HepG2 (cell line): ENCODE data around the gene DLEC1. TPM values are rescaled to one million over a fixed set of nuclear protein-coding genes. Genes with fewer than 3 reads are reported as not detected.
"Not testable (repeated sequence)": the region's sequence is repeated elsewhere in the genome, so short reads cannot be mapped to it uniquely, and the experiment has no call there.

Experiments used
- ATAC-seq: fragments of 200-7000 bp; cut with Tn5 transposase; 3 replicates; pipeline ENCODE4 v1.9.1; 2020; ENCODE audit warnings: mild to moderate bottlenecking, moderate library complexity
- BruUV-seq: library from RNA; stranded (reverse); fragments of 400-500 nt; replicated peaks from 2 replicates; lab custom pipeline; 2021; lab: Mats Ljungman, UMichigan
- CTCF ChIA-PET: fragments of 300-600 bp; formaldehyde crosslinking; extraction: SDS; loops from one replicate; lab custom pipeline; 2021; ENCODE audit warnings: low total read pairs, inconsistent platforms, low intra/inter-chr PET ratio; lab: Yijun Ruan, JAX
- POLR2A ChIA-PET: fragments of 350-600 bp; sonication (Branson Sonifier 250); formaldehyde crosslinking; loops from one replicate; lab custom pipeline; 2020; ENCODE audit warnings: antibody characterized with exemption, inconsistent platforms; lab: Yijun Ruan, JAX
- DNase-seq: peaks from one replicate; pipeline ENCODE4 v3.0.0-alpha.2; 2015; ENCODE audit warnings: low spot score
- FAIRE-seq: peaks from 3 replicates; lab custom pipeline; 2011; peaks lifted over from hg19 to GRCh38; lab: Jason Lieb, UNC
- H2AFZ ChIP-seq: one replicate; pipeline ENCODE4 v1.6.1; 2011; ENCODE audit warnings: low read length, inconsistent platforms
- H3K27ac ChIP-seq: fragments of 300-600 bp; 3 replicates; pipeline ENCODE4 v1.8.0; 2011; ENCODE audit warnings: mixed run types, mild to moderate bottlenecking, mixed read lengths, low read length, inconsistent platforms; ENCODE audit not compliant: insufficient read depth; ENCODE audit errors: extremely low read length
- H3K27me3 ChIP-seq, 2 experiments: fragments of 200-600 bp in 1 of 2; 2 replicates in 1 of 2; 3 replicates in 1 of 2; pipeline versions ENCODE4 v1.6.0 to v1.8.0; 2011; ENCODE audit warnings: low read length in 2 of 2, mild to moderate bottlenecking in 2 of 2, moderate library complexity in 2 of 2, inconsistent platforms in 1 of 2; ENCODE audit not compliant: insufficient read depth in 2 of 2, control insufficient read depth in 1 of 2
- H3K36me3 ChIP-seq, 2 experiments: fragments of 200-600 bp in 1 of 2; replicated peaks in 1 of 2; 2 replicates in 1 of 2; 3 replicates in 1 of 2; pipeline versions ENCODE4 v1.5.1 to v1.8.0; 2011; ENCODE audit warnings: low read length in 2 of 2, inconsistent platforms in 1 of 2; ENCODE audit not compliant: insufficient read depth in 2 of 2, control insufficient read depth in 1 of 2
- H3K4me1 ChIP-seq: 2 replicates; pipeline ENCODE4 v1.5.1; 2012; ENCODE audit warnings: low read length, inconsistent platforms; ENCODE audit not compliant: insufficient read depth
- H3K4me2 ChIP-seq: 2 replicates; pipeline ENCODE4 v1.6.0; 2011; ENCODE audit warnings: low read depth, low read length, inconsistent platforms
- H3K4me3 ChIP-seq, 3 experiments: fragments of 200-600 bp in 1 of 3; sonication (generic), shearing (Covaris generic) in 1 of 3; replicated peaks in 1 of 3; 2 replicates each; pipeline ENCODE4 v1.5.1; 2011 to 2016; ENCODE audit warnings: low read length in 3 of 3, inconsistent platforms in 2 of 3, low read depth in 2 of 3, mild to moderate bottlenecking in 2 of 3, control low read depth in 1 of 3, mixed read lengths in 1 of 3; ENCODE audit not compliant: insufficient read depth in 1 of 3
- H3K79me2 ChIP-seq: one replicate; pipeline ENCODE4 v1.6.1; 2011; ENCODE audit warnings: low read length, inconsistent platforms; ENCODE audit not compliant: insufficient read depth
- H3K9ac ChIP-seq: 2 replicates; pipeline ENCODE4 v1.6.0; 2011; ENCODE audit warnings: mild to moderate bottlenecking, low read depth, low read length, inconsistent platforms; ENCODE audit not compliant: insufficient read depth
- H3K9me3 ChIP-seq: 2 replicates; pipeline ENCODE4 v1.5.1; 2012; ENCODE audit warnings: mild to moderate bottlenecking, low read length
- H4K20me1 ChIP-seq: 2 replicates; pipeline ENCODE4 v1.6.0; 2011; ENCODE audit warnings: inconsistent platforms, mild to moderate bottlenecking, low read length, moderate library complexity; ENCODE audit not compliant: insufficient read depth
- CENPT ChIP-seq: sonication (generic); formaldehyde crosslinking; IDR thresholded peaks from 2 replicates; pipeline ENCODE4 v1.8.0; 2022; ENCODE audit warnings: low read depth, mild to moderate bottlenecking, moderate library complexity, missing genetic modification reagents
- HNF4A ChIP-seq: sonication (generic); formaldehyde crosslinking; IDR thresholded peaks from 2 replicates; pipeline ENCODE4 v1.4.0; 2020; ENCODE audit warnings: missing genetic modification reagents
- HNF4G ChIP-seq, 2 experiments: sonication (generic) in 1 of 2; formaldehyde crosslinking in 1 of 2; IDR thresholded peaks; 2 replicates each; pipeline versions ENCODE4 v1.4.0 to v1.6.1; 2011 to 2020; ENCODE audit warnings: borderline replicate concordance in 2 of 2, low read depth in 2 of 2, mild to moderate bottlenecking in 2 of 2, low read length in 1 of 2, missing genetic modification reagents in 1 of 2, moderate library complexity in 1 of 2
- MTA1 ChIP-seq: sonication (generic); formaldehyde crosslinking; IDR thresholded peaks from 2 replicates; pipeline ENCODE4 v1.4.0; 2020; ENCODE audit warnings: missing genetic modification reagents, mild to moderate bottlenecking, borderline replicate concordance
- NFE2L2 ChIP-seq: fragments of 150-350 bp; IDR thresholded peaks from 2 replicates; pipeline ENCODE4 v1.6.1; 2014; ENCODE audit warnings: low read length
- RFX1 ChIP-seq: fragments of 450-650 bp; IDR thresholded peaks from 2 replicates; pipeline ENCODE4 v1.6.1; 2017
- SP140L ChIP-seq: sonication (generic); formaldehyde crosslinking; IDR thresholded peaks from 2 replicates; pipeline ENCODE4 v1.4.0; 2020; ENCODE audit warnings: missing genetic modification reagents, borderline replicate concordance
- TCF12 ChIP-seq, 2 experiments: fragments of 450-650 bp in 1 of 2; sonication (generic) in 1 of 2; formaldehyde crosslinking in 1 of 2; IDR thresholded peaks; 2 replicates each; pipeline versions ENCODE4 v1.6.1 to v1.8.0; 2017 to 2022; ENCODE audit warnings: antibody characterized with exemption in 1 of 2, mild to moderate bottlenecking in 1 of 2, missing genetic modification reagents in 1 of 2, moderate library complexity in 1 of 2
- ZNF564 ChIP-seq: sonication (generic); formaldehyde crosslinking; IDR thresholded peaks from 2 replicates; pipeline ENCODE4 v1.8.1; 2023; ENCODE audit warnings: mild to moderate bottlenecking, missing genetic modification reagents
- ZNF609 ChIP-seq: sonication (generic); formaldehyde crosslinking; IDR thresholded peaks from 2 replicates; pipeline ENCODE4 v1.4.0; 2020; ENCODE audit warnings: mild to moderate bottlenecking, missing genetic modification reagents, borderline replicate concordance
- ZNF747 ChIP-seq: sonication (generic); formaldehyde crosslinking; IDR thresholded peaks from 2 replicates; pipeline ENCODE4 v1.8.1; 2023; ENCODE audit warnings: missing genetic modification reagents, mild to moderate bottlenecking, borderline replicate concordance
- ZNF788 ChIP-seq: sonication (generic); formaldehyde crosslinking; IDR thresholded peaks from 2 replicates; pipeline ENCODE4 v1.5.0; 2020; ENCODE audit warnings: mild to moderate bottlenecking, missing genetic modification reagents, borderline replicate concordance
- WGBS: methylation state at CpG from one replicate; pipeline ENCODE4 v1.1.6; 2017; ENCODE audit warnings: low lambda C conversion rate; 5-methylcytosine and 5-hydroxymethylcytosine counted together
- in situ Hi-C: cut with HindIII; loops from 2 replicates; pipeline ENCODE4 v1.10.0; 2017; ENCODE audit warnings: low pct_unique_long_range_greater_than_20kb; ENCODE audit not compliant: extremely low pct_ligation_motif_present
- intact Hi-C: fragments of 100-400 bp; cut with micrococcal nuclease; formaldehyde crosslinking; loops from one replicate; pipeline ENCODE4 v1.10.0; 2022; ENCODE audit not compliant: unreplicated experiment
- polyA plus RNA-seq, 8 experiments: library from polyadenylated mRNA; depleted of rRNA in 3 of 8; stranded (reverse) in 7 of 8; unstranded in 1 of 8; fragments of >200 nt; fragmentation: Illumina TruSeq in 4 of 8; extraction: Trizol in 4 of 8; gene quantifications; 2 replicates each; pipeline versions ENCODE4 v1.2.1 to v1.2.3, GENCODE V29; 2011 to 2016; ENCODE audit warnings: low read depth in 4 of 8, missing spikeins in 1 of 8, mixed read lengths in 1 of 8; ENCODE audit not compliant: insufficient read depth in 1 of 8
- total RNA-seq, 5 experiments: library from RNA; depleted of rRNA; stranded (reverse); fragments of >200 nt; fragmentation: Illumina TruSeq; extraction: Trizol; gene quantifications; 2 replicates each; pipeline ENCODE4 v1.2.3, GENCODE V29; 2016; ENCODE audit warnings: low read depth in 1 of 5

Gene DLEC1
- total and polyA plus RNA-seq, 2 of the 13 experiments (the other 11 are each of a cell fraction or from before 2014, with no cell fraction given), result 0.09 TPM; not detected in 1

- no peaks in the 10 kb centered on the region for H3K79me2 ChIP-seq
- H3K9ac ChIP-seq, result no peak overlapping the region
- H3K4me2 ChIP-seq, result no peak overlapping the region
- H2AFZ ChIP-seq, result no peak overlapping the region
- H4K20me1 ChIP-seq, result no peaks in the 10 kb centered on the region
- intact Hi-C loops (no loop called here), in situ Hi-C loops (no loop called here)
- peaks cover 20% of the 10 kb centered on the region; the same call in 1 of the 2 replicates for H3K4me1 ChIP-seq
- H3K27me3 ChIP-seq, result peaks cover 0 to 1% of the 10 kb centered on the region in 2 experiments; a peak in 2 of 5 replicates
- POLR2A ChIA-PET, result no interaction called here
- no peak overlapping the region for H3K27ac ChIP-seq
- no peak for TF ChIP-seq TCF12 (IDR thresholded peaks at IDR 0.05)
- TF ChIP-seq TCF12 (CRISPR knock-in tag; IDR thresholded peaks at IDR 0.05), result no peak
- TF ChIP-seq SP140L (CRISPR knock-in tag), result no peak
- no peak for TF ChIP-seq MTA1
- 0 out of 2 replicates have a peak, but pooled peaks have one; percentile 6 for TF ChIP-seq HNF4G (IDR thresholded peaks at IDR 0.05; ENCODE audit: borderline replicate concordance, low read depth, low read length)
- TF ChIP-seq HNF4G (CRISPR knock-in tag; IDR thresholded peaks at IDR 0.05; ENCODE audit: borderline replicate concordance, low read depth), result no peak
- TF ChIP-seq NFE2L2, result no peak
- TF ChIP-seq HNF4A (CRISPR knock-in tag), result peak; percentile 43
- no peak for TF ChIP-seq ZNF564 (CRISPR knock-in tag)
- TF ChIP-seq ZNF747 (CRISPR knock-in tag), result no peak
- no peak for TF ChIP-seq ZNF609 (CRISPR knock-in tag)
- TF ChIP-seq CENPT, result no peak
- no peak for TF ChIP-seq RFX1
- no peak for TF ChIP-seq ZNF788
- FAIRE-seq (no peak), DNase-seq (no peak), ATAC-seq (peak; percentile 39; the same call in 1 of the 3 replicates)
- WGBS, result 0% methylated on average over 2 of the region's 2 CpGs
- H3K9me3 ChIP-seq, result no peaks in the 10 kb centered on the region
- H3K4me3 ChIP-seq, result no peak overlapping the region
- no peaks in the 10 kb centered on the region for H3K36me3 ChIP-seq
- CTCF ChIA-PET, result no interaction called here
- no TSS peak for BruUV-seq
These were observed 23.8 kb downstream of the DLEC1 start for GRCh38 chr3:38062809-38063208.

- BruUV-seq, H3K27me3 ChIP-seq, ATAC-seq, H3K4me1 ChIP-seq, H2AFZ ChIP-seq, in situ Hi-C loops, CTCF ChIA-PET, intact Hi-C loops, H3K9me3 ChIP-seq, H4K20me1 ChIP-seq, DNase-seq, H3K9ac ChIP-seq, H3K4me2 ChIP-seq, H3K79me2 ChIP-seq, POLR2A ChIA-PET, H3K4me3 ChIP-seq, H3K27ac ChIP-seq, FAIRE-seq, H3K36me3 ChIP-seq: not testable (repeated sequence)
- 84% methylated on average over 14 of the region's 32 CpGs for WGBS
These were observed 25.4 kb downstream of the DLEC1 start for GRCh38 chr3:38064453-38064852.
